Measurements from ENCODE around the gene RNASEH2C.
"Not testable (repeated sequence)": the region's sequence is repeated elsewhere in the genome, so short reads cannot be mapped to it uniquely, and the experiment has no call there.

The RNASEH2C gene

GRCh38 chr11:65716774-65717405 is 3.7 kb downstream of the RNASEH2C start:
- no peak for DNase-seq (ENCODE audit: low spot score)

- no peak for DNase-seq (ENCODE audit: low spot score)
Measured at GRCh38 chr11:65716302-65716701, 4.3 kb downstream of the RNASEH2C start.

GRCh38 chr11:65714433-65714832 is 6.2 kb downstream of the RNASEH2C start:
- no peak for DNase-seq (ENCODE audit: low spot score)

- DNase-seq (ENCODE audit: low spot score) = no peak
Measured at GRCh38 chr11:65713212-65713969, 7.2 kb downstream of the RNASEH2C start.

GRCh38 chr11:65712633-65713076 is 7.9 kb downstream of the RNASEH2C start:
- no peak for DNase-seq (ENCODE audit: low spot score)

GRCh38 chr11:65711785-65712632 is 8.6 kb downstream of the RNASEH2C start, which contains the start of gene KAT5:
Gene KAT5 (plus strand): TSS chr11:65712252. CDS start chr11:65712268, 16 bp downstream.
- peak; percentile 97 for DNase-seq (ENCODE audit: low spot score)

- DNase-seq (ENCODE audit: low spot score) = no peak
Measured at GRCh38 chr11:65710421-65710820, 10.2 kb downstream of the RNASEH2C start.

- DNase-seq (ENCODE audit: low spot score) = no peak
Measured at GRCh38 chr11:65709661-65710060, 10.9 kb downstream of the RNASEH2C start.

- DNase-seq (ENCODE audit: low spot score) = no peak
Measured at GRCh38 chr11:65708451-65708850, 12.1 kb downstream of the RNASEH2C start.

- not testable (repeated sequence) for DNase-seq (ENCODE audit: low spot score)
Measured at GRCh38 chr11:65707002-65707401, 13.6 kb downstream of the RNASEH2C start.

- peak; percentile 53 for DNase-seq (ENCODE audit: low spot score)
Measured at GRCh38 chr11:65706303-65706763, 14.3 kb downstream of the RNASEH2C start.

- no peak for DNase-seq (ENCODE audit: low spot score)
Measured at GRCh38 chr11:65703846-65704245, 16.8 kb downstream of the RNASEH2C start.

- no peak for DNase-seq (ENCODE audit: low spot score)
Measured at GRCh38 chr11:65701686-65702085, 18.9 kb downstream of the RNASEH2C start.

GRCh38 chr11:65700399-65700798 is 20.2 kb downstream of the RNASEH2C start:
- no peak for DNase-seq (ENCODE audit: low spot score)

GRCh38 chr11:65699306-65699705 is 21.3 kb downstream of the RNASEH2C start:
- DNase-seq (ENCODE audit: low spot score) = no peak

- DNase-seq (ENCODE audit: low spot score) = no peak
Measured at GRCh38 chr11:65698205-65698604, 22.4 kb downstream of the RNASEH2C start.

GRCh38 chr11:65696802-65697552 is 23.6 kb downstream of the RNASEH2C start:
- DNase-seq (ENCODE audit: low spot score) = no peak

GRCh38 chr11:65695459-65696241 is 24.9 kb downstream of the RNASEH2C start:
- DNase-seq (ENCODE audit: low spot score) = peak; percentile 94

- DNase-seq (ENCODE audit: low spot score) = no peak
Measured at GRCh38 chr11:65692367-65692766, 28.2 kb downstream of the RNASEH2C start.

- not testable (repeated sequence) for DNase-seq (ENCODE audit: low spot score)
Measured at GRCh38 chr11:65691847-65692246, 28.8 kb downstream of the RNASEH2C start.

- no peak for DNase-seq (ENCODE audit: low spot score)
Measured at GRCh38 chr11:65685981-65686380, 34.6 kb downstream of the RNASEH2C start.
